HFFc6 (cell line): Measurements from ENCODE around the gene PLPPR5. TPM values are rescaled to one million over a fixed set of nuclear protein-coding genes. Genes with fewer than 3 reads are reported as not detected.
A peak's percentile ranks its signal among the peaks of the same experiment; 100 is the strongest.

Source experiments
- DNase-seq: peaks from one replicate; pipeline ENCODE4 v3.0.0-alpha.2; 2018
- H3K27ac Mint-ChIP-seq: 2 replicates; pipeline ENCODE4 v1.8.0; 2020; ENCODE audit warnings: mild to moderate bottlenecking, mixed read lengths
- H3K27me3 Mint-ChIP-seq: 2 replicates; pipeline ENCODE4 v1.8.0; 2021; ENCODE audit warnings: mild to moderate bottlenecking, moderate library complexity, mixed read lengths; ENCODE audit not compliant: insufficient read depth
- H3K36me3 Mint-ChIP-seq: 2 replicates; pipeline ENCODE4 v1.8.0; 2021; ENCODE audit warnings: low read depth, mixed read lengths
- H3K4me1 Mint-ChIP-seq: 2 replicates; pipeline ENCODE4 v1.8.0; 2020; ENCODE audit warnings: low read depth, mixed read lengths
- H3K4me3 Mint-ChIP-seq: 2 replicates; pipeline ENCODE4 v1.8.0; 2020; ENCODE audit warnings: mild to moderate bottlenecking, moderate library complexity, mixed read lengths
- H3K9me3 Mint-ChIP-seq: 2 replicates; pipeline ENCODE4 v1.8.0; 2020; ENCODE audit warnings: mild to moderate bottlenecking, mixed read lengths
- CTCF ChIP-seq: fragments of 200-600 bp; sonication (generic); IDR thresholded peaks from 2 replicates; pipeline ENCODE4 v1.5.0; 2021; ENCODE audit warnings: antibody characterized with exemption, mild to moderate bottlenecking
- total RNA-seq, 6 experiments: library from RNA; stranded (reverse); fragmentation: NEBNext Ultra II Directional; extraction: Animal tissue kit (Norgen Biotek cat#: 25700); gene quantifications; 2 replicates in 1 of 6; 3 replicates in 5 of 6; pipeline ENCODE4 v1.2.3, GENCODE V29; 2021

PLPPR5 gene
- total RNA-seq, 6 experiments from 2014 or later: 0.05 to 0.19 TPM; not detected in 4

GRCh38 chr1:98949621-98950020, 55.0 kb downstream of the PLPPR5 start:
- H3K27ac Mint-ChIP-seq: no peak overlapping the region

GRCh38 chr1:98949166-98949565, 55.5 kb downstream of the PLPPR5 start:
- Mint-ChIP-seq H3K27me3 (no peaks in the 10 kb centered on the region), H3K9me3 (no peaks in the 10 kb centered on the region), H3K4me3 (no peak overlapping the region), H3K27ac (no peak overlapping the region), H3K36me3 (no peaks in the 10 kb centered on the region), H3K4me1 (no peaks in the 10 kb centered on the region)
- no peak for DNase-seq
- TF ChIP-seq CTCF: no peak

More at GRCh38 chr1:98949621-98950020, 55.0 kb downstream of the PLPPR5 start:
- Mint-ChIP-seq H3K4me3 (no peak overlapping the region), H3K9me3 (no peaks in the 10 kb centered on the region), H3K27me3 (no peaks in the 10 kb centered on the region), H3K4me1 (no peaks in the 10 kb centered on the region), H3K36me3 (no peaks in the 10 kb centered on the region)
- DNase-seq: no peak
- no peak for TF ChIP-seq CTCF

- Mint-ChIP-seq H3K9me3 (no peaks in the 10 kb centered on the region), H3K36me3 (no peaks in the 10 kb centered on the region), H3K4me3 (no peak overlapping the region), H3K4me1 (no peaks in the 10 kb centered on the region), H3K27me3 (no peaks in the 10 kb centered on the region), H3K27ac (no peak overlapping the region)
- TF ChIP-seq CTCF: no peak
- no peak for DNase-seq
Measured at GRCh38 chr1:98947071-98947470, 57.6 kb downstream of the PLPPR5 start.

- Mint-ChIP-seq H3K27me3 (peaks cover 4% of the 10 kb centered on the region), H3K36me3 (no peaks in the 10 kb centered on the region), H3K4me1 (peaks cover 19% of the 10 kb centered on the region), H3K27ac (peak overlapping the region; percentile 53), H3K4me3 (peak overlapping the region; percentile 39), H3K9me3 (no peaks in the 10 kb centered on the region)
- peak; percentile 33 for DNase-seq
- TF ChIP-seq CTCF: no peak
Measured at GRCh38 chr1:98940722-98941079, 64.0 kb downstream of the PLPPR5 start.

GRCh38 chr1:98940069-98940721, 64.5 kb downstream of the PLPPR5 start:
- H3K27ac Mint-ChIP-seq: peak overlapping the region; percentile 53; the same call in 1 of the 2 replicates
- DNase-seq: no peak
- peak overlapping the region; percentile 39; the same call in 1 of the 2 replicates for H3K4me3 Mint-ChIP-seq
- peaks cover 19% of the 10 kb centered on the region for H3K4me1 Mint-ChIP-seq
- peaks cover 4% of the 10 kb centered on the region for H3K27me3 Mint-ChIP-seq
- no peaks in the 10 kb centered on the region for H3K36me3 Mint-ChIP-seq
- TF ChIP-seq CTCF: no peak; the same call in 1 of the 2 replicates
- no peaks in the 10 kb centered on the region for H3K9me3 Mint-ChIP-seq
